ENCODE results near the gene TMEM62.

DNA sequence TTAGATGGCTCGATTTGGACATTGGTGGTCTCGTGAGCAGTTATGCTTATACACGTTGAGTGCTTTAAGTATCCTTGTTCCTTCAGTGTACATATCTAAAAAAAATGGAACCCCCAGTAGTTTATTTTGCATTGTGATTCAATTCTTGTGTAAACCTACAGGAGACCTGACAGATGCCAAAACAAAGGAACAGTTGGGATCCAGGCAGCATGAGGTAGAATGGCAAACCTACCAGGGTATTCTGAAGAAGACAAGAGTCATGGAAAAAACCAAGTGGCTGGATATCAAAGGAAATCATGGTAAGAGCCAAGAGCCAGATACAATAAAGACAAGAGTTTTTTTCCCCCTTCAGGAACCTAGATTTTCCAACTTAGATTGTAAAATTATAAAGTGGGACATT, 2.0 kb downstream of the TMEM62 start:
- TF ChIP-seq, protein P1, sequence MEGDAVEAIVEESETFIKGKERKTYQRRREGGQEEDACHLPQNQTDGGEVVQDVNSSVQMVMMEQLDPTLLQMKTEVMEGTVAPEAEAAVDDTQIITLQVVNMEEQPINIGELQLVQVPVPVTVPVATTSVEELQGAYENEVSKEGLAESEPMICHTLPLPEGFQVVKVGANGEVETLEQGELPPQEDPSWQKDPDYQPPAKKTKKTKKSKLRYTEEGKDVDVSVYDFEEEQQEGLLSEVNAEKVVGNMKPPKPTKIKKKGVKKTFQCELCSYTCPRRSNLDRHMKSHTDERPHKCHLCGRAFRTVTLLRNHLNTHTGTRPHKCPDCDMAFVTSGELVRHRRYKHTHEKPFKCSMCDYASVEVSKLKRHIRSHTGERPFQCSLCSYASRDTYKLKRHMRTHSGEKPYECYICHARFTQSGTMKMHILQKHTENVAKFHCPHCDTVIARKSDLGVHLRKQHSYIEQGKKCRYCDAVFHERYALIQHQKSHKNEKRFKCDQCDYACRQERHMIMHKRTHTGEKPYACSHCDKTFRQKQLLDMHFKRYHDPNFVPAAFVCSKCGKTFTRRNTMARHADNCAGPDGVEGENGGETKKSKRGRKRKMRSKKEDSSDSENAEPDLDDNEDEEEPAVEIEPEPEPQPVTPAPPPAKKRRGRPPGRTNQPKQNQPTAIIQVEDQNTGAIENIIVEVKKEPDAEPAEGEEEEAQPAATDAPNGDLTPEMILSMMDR (IDR thresholded peaks at IDR 0.05): no peak
- no peak for TF ChIP-seq POLR2A (IDR thresholded peaks at IDR 0.05)
